ENCODE measurements around the gene STARD13. TPM values are rescaled to one million over a fixed set of nuclear protein-coding genes. Genes with fewer than 3 reads are reported as not detected.
"Not testable (repeated sequence)": the region's sequence is repeated elsewhere in the genome, so short reads cannot be mapped to it uniquely, and the experiment has no call there.

STARD13 gene
- total RNA-seq, 1 experiment from 2014 or later: 9.4 TPM

GRCh38 chr13:33176526-33176925 lies 109.0 kb downstream of the STARD13 start:
- DNase-seq (ENCODE audit: low read depth): no peak

- DNase-seq (ENCODE audit: low read depth): no peak
Measured at GRCh38 chr13:33175991-33176390, 109.6 kb downstream of the STARD13 start.

- DNase-seq (ENCODE audit: low read depth): no peak
Measured at GRCh38 chr13:33174931-33175330, 110.6 kb downstream of the STARD13 start.

- no peak for DNase-seq (ENCODE audit: low read depth)
Measured at GRCh38 chr13:33174491-33174890, 111.1 kb downstream of the STARD13 start.

GRCh38 chr13:33172911-33173310 lies 112.6 kb downstream of the STARD13 start:
- peak; percentile 62 for DNase-seq (ENCODE audit: low read depth)

- no peak for DNase-seq (ENCODE audit: low read depth)
Measured at GRCh38 chr13:33172400-33172799, 113.2 kb downstream of the STARD13 start.

GRCh38 chr13:33169273-33169980 lies 116.1 kb downstream of the STARD13 start:
- DNase-seq (ENCODE audit: low read depth): peak; percentile 83

GRCh38 chr13:33168321-33168960 lies 117.1 kb downstream of the STARD13 start:
- no peak for DNase-seq (ENCODE audit: low read depth)

- DNase-seq (ENCODE audit: low read depth): no peak
Measured at GRCh38 chr13:33167491-33167890, 118.1 kb downstream of the STARD13 start.

- DNase-seq (ENCODE audit: low read depth): no peak
Measured at GRCh38 chr13:33165787-33166186, 119.8 kb downstream of the STARD13 start.

- peak; percentile 38 for DNase-seq (ENCODE audit: low read depth)
Measured at GRCh38 chr13:33164331-33164730, 121.2 kb downstream of the STARD13 start.

GRCh38 chr13:33162725-33163124 lies 122.8 kb downstream of the STARD13 start:
- DNase-seq (ENCODE audit: low read depth): not testable (repeated sequence)

GRCh38 chr13:33158816-33159215 lies 126.7 kb downstream of the STARD13 start:
- no peak for DNase-seq (ENCODE audit: low read depth)

- no peak for DNase-seq (ENCODE audit: low read depth)
Measured at GRCh38 chr13:33158271-33158670, 127.3 kb downstream of the STARD13 start.

- DNase-seq (ENCODE audit: low read depth): no peak
Measured at GRCh38 chr13:33154911-33155310, 130.6 kb downstream of the STARD13 start.

GRCh38 chr13:33153421-33154404 lies 131.8 kb downstream of the STARD13 start:
- no peak for DNase-seq (ENCODE audit: low read depth)

- no peak for DNase-seq (ENCODE audit: low read depth)
Measured at GRCh38 chr13:33152389-33152788, 133.2 kb downstream of the STARD13 start.

GRCh38 chr13:33150662-33151061 lies 134.9 kb downstream of the STARD13 start:
- no peak for DNase-seq (ENCODE audit: low read depth)

GRCh38 chr13:33150126-33150525 lies 135.4 kb downstream of the STARD13 start:
- no peak for DNase-seq (ENCODE audit: low read depth)

GRCh38 chr13:33147832-33148231 lies 137.7 kb downstream of the STARD13 start:
- no peak for DNase-seq (ENCODE audit: low read depth)

- no peak for DNase-seq (ENCODE audit: low read depth)
Measured at GRCh38 chr13:33146843-33147611, 138.5 kb downstream of the STARD13 start.
